GM21526 (cell line): Measurements from ENCODE around the gene OOEP.

ENCODE experiments used
- ATAC-seq: cut with Tn5 transposase; IDR thresholded peaks from one replicate; pipeline ENCODE4 v1.9.1; 2021; ENCODE audit warnings: moderate library complexity; ENCODE audit not compliant: unreplicated experiment, low FRiP score

The OOEP gene

DNA sequence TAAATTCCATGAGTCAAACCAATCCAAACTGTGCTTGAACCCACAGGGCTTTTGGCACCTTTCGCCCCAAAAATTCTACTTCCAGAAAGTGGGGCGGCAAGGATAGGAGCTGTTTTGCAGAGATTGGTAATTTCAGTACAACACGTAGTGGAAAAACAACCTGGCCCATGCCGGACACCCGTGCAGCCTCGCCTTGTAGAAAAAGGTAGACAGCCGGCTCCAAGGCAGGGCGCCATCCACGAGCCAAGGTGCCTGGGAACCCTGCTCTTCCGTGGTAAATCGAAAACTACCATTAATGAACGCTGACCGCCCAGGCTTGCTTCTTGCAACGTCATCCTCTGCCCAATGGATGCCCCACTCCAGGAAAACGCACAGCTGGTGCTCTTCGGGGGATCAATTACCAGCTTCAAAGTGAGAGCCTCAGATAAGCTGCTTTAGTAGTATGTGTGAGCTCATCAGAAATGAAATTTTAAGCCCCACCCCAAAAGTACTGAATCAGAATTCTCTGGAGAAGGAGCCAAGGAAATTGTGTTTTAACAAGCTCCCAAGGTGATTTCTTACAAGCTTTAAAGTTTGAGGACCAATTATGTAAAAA is 1.8 kb downstream of the OOEP start:
- ATAC-seq = no peak

DNA sequence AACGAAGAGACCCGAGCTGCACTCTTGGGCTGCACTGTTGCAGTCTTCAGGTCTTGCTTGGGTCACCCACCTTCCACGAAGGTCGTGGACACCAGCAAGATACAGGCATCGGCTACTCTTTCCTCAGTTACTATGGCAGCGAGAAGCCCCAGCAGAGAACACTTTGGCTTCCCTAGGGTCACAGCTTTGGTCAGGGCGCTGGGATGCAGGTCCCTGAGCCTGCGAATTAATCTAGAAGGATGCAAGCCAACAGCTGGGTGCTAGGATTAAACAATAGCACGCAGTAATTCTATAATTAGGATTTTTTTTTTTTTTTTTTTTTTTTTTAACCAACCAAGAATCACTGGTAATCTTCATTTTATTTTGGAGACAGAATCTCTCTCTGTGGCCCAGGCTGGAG is 5.1 kb downstream of the OOEP start:
- no peak for ATAC-seq

DNA sequence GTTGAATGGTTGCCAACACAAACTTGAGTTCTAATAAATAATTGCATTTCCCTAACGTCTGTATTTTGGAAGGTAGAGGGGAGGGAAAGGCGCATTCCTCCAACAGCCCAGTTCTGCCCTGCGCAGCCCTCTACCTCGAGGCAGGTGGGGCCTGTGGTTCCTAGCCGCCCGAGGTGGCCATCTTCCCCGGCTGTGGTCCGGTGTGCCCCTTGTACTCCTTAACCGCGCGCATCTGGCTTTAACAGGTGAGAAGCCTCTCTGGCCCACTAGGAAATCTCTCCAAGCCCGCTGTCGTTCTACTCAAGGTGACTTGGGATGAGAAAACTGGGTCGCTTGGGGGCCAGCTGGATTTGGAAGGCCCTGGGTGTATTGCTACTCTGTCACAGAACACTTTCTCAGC is 5.6 kb downstream of the OOEP start:
- ATAC-seq = no peak

DNA sequence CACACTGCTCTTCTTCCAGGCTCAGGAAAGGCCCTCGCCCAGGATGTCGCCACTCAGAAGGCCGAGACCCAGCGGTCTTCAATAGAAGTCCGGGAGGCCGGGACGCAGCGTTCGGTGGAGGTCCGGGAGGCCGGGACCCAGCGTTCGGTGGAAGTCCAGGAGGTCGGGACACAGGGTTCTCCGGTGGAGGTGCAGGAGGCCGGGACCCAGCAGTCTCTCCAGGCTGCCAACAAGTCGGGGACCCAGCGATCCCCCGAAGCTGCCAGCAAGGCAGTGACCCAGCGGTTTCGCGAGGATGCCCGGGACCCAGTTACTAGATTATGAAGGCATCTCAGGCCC is 6.2 kb downstream of the OOEP start:
- no peak for ATAC-seq

- ATAC-seq = no peak
Observed at GRCh38 chr6:73362869-73363536, 6.7 kb downstream of the OOEP start.

GRCh38 chr6:73362358-73362757 is 7.3 kb downstream of the OOEP start, which contains the start of gene KHDC3L:
Gene KHDC3L, plus strand, starts transcription at chr6:73362658. Its CDS starts 72 bp downstream, at chr6:73362730.
- no peak for ATAC-seq

DNA sequence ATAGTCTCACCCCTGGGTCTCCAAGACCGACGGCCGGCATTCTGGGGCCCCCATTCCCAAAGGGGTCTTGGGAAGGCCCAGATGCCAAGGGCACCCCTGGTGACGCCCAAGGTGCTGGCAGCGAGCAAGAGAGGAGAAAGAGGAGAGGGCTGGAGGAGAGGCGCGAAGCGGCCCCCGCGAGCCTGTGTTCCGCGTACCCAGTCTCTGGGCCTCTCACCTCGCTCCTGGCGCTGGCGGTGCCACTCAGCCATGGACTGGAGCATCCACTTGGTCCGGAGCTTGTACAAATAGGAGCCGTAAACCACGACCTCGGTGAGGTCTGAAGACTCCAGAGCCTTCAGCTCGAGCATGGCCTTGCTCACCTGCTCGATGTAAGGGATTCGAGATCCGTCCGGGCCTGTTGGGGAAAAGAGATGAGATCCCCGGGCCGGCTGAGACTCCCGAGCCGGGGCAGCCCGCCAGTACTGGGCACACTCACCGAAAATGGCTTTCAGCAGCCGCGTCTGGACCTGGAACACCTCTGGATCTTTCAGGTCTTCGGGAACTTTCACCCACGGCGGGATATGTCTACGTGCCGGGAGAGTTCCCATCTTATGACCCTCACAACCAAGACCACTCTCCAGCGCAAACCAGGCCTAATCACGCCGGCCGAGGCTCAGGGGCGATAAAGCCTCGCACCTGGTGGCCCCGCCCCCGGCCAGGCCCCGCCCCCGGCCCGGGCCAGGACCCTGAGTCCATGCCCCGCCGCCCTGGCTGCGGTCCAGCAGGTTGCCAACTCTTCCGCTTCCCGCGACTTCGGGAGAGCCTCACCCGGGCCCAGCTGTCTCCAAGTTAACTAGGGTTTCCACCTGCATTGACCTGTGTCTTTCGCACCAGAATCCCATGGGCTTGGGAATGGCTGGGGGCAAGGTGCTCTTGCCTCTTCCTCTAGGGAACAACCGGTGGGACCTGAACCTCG is 15.8 kb downstream of the OOEP start, which contains the start of gene DPPA5:
Gene DPPA5, minus strand, starts transcription at position 641 of the 958 bp plus-strand sequence. Its CDS starts 51 bp downstream, at position 590.
- ATAC-seq = no peak

DNA sequence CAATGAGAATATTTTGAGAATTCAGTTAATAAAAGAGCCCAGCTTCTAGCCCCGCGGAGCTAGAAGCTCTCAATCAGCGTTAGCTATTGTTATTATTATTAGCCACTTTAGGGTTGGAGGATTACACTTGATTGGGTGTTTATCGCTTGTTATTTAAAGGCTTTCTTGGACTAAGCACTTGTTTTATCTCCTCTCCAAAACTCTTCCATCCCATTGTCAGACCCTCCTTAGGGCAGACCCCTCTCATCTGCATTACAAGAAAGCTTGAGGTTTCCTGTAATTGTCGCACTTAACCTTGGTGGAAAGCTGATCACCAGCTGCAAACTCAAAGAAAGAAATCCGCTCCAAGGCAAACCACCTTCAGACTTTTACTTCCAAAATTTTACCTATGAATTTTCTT is 20.4 kb downstream of the OOEP start:
- no peak for ATAC-seq

- no peak for ATAC-seq
Observed at GRCh38 chr6:73348550-73349204, 21.0 kb downstream of the OOEP start.

GRCh38 chr6:73343164-73343563 is 26.5 kb downstream of the OOEP start:
- ATAC-seq = no peak

- no peak for ATAC-seq
Observed at GRCh38 chr6:73342174-73342573, 27.5 kb downstream of the OOEP start.

- no peak for ATAC-seq
Observed at GRCh38 chr6:73341335-73341734, 28.4 kb downstream of the OOEP start.

GRCh38 chr6:73340048-73340447 is 29.6 kb downstream of the OOEP start:
- ATAC-seq = no peak

GRCh38 chr6:73339340-73339739 is 30.4 kb downstream of the OOEP start:
- no peak for ATAC-seq

GRCh38 chr6:73329201-73329600 is 40.5 kb downstream of the OOEP start:
- no peak for ATAC-seq

DNA sequence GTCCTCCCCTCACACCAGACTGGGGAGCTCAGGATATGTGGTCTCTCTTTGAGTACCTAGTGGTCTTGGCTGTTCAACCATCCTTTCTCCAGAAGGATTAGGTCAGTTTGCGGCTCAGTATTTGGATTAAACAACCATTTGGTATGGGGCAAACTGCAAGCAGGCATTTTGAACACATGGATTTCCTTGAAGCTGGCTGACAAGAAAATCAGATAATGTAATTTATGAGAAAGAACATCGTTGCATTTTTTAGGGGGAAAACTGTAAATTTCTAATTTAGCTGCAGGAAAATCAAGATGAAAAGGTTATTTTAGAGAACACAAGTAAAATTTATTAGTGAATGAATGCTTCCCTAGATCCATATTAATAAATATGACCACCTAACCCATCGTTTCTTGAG is 40.9 kb downstream of the OOEP start:
- ATAC-seq = no peak

GRCh38 chr6:73325656-73326055 is 44.0 kb downstream of the OOEP start:
- no peak for ATAC-seq

- ATAC-seq = no peak
Observed at GRCh38 chr6:73323323-73323722, 46.4 kb downstream of the OOEP start.
